Measurements from ENCODE around the gene RD3L. TPM values are rescaled to one million over a fixed set of nuclear protein-coding genes. Genes with fewer than 3 reads are reported as not detected.

RD3L gene
- total and polyA plus RNA-seq, 3 donors from 2014 or later, result not detected

DNA sequence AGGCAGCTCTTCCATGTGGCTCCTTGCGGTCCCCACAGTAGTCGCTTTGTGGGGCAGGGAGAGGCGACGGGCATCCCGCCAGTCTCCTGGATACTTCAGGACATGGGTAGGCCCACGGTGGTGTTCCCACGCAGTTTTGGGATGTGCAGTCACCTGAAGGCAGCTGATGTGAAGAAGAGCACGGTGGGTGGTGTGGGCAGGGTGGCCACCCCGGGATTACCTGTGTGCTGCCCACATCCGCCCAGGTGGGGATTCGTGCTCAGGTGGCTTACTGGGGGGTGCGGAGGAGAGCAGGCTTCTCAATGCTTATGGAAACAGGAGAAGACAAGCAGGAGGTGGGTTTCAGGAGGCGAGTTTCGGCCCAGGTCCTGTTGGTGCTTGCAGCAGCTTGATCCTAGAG is 42.5 kb downstream of the RD3L start:
- WGBS, 2 donors, result 88 to 95% methylated on average over 7 to 14 of the region's 14 CpGs
- Histone ChIP-seq H3K9me3 (no peaks in the 10 kb centered on the region), H3K27me3 (no peaks in the 10 kb centered on the region), H3K4me3 (no peak overlapping the region), H3K36me3 (ENCODE audit: low read depth, missing control alignments) (no peaks in the 10 kb centered on the region), H3K27ac (no peak overlapping the region), H3K4me1 (peaks cover 3% of the 10 kb centered on the region)
- no peak for DNase-seq
- TF ChIP-seq, protein P1, sequence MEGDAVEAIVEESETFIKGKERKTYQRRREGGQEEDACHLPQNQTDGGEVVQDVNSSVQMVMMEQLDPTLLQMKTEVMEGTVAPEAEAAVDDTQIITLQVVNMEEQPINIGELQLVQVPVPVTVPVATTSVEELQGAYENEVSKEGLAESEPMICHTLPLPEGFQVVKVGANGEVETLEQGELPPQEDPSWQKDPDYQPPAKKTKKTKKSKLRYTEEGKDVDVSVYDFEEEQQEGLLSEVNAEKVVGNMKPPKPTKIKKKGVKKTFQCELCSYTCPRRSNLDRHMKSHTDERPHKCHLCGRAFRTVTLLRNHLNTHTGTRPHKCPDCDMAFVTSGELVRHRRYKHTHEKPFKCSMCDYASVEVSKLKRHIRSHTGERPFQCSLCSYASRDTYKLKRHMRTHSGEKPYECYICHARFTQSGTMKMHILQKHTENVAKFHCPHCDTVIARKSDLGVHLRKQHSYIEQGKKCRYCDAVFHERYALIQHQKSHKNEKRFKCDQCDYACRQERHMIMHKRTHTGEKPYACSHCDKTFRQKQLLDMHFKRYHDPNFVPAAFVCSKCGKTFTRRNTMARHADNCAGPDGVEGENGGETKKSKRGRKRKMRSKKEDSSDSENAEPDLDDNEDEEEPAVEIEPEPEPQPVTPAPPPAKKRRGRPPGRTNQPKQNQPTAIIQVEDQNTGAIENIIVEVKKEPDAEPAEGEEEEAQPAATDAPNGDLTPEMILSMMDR (IDR thresholded peaks at IDR 0.05), result no peak
- no peak for TF ChIP-seq POLR2A (IDR thresholded peaks at IDR 0.05)
- intact Hi-C loops (cut with DNase I; ENCODE audit: low total_unique reads), result no loop called here

GRCh38 chr14:103899316-103899715 is 43.0 kb downstream of the RD3L start:
- WGBS, 2 donors, result 80 to 94% methylated on average over 3 to 13 of the region's 13 CpGs
- Histone ChIP-seq H3K9me3 (no peaks in the 10 kb centered on the region), H3K4me1 (peaks cover 3% of the 10 kb centered on the region), H3K4me3 (no peak overlapping the region), H3K36me3 (ENCODE audit: low read depth, missing control alignments) (no peaks in the 10 kb centered on the region), H3K27me3 (no peaks in the 10 kb centered on the region), H3K27ac (no peak overlapping the region)
- intact Hi-C loops (cut with DNase I; ENCODE audit: low total_unique reads), result no loop called here
- TF ChIP-seq, protein P1 (IDR thresholded peaks at IDR 0.05), result no peak
- TF ChIP-seq POLR2A (IDR thresholded peaks at IDR 0.05), result no peak
- no peak for DNase-seq

GRCh38 chr14:103898711-103899110 is 43.6 kb downstream of the RD3L start:
- Histone ChIP-seq H3K27ac (no peak overlapping the region), H3K27me3 (no peaks in the 10 kb centered on the region), H3K36me3 (ENCODE audit: low read depth, missing control alignments) (no peaks in the 10 kb centered on the region), H3K9me3 (no peaks in the 10 kb centered on the region), H3K4me1 (peaks cover 3% of the 10 kb centered on the region), H3K4me3 (no peak overlapping the region)
- intact Hi-C loops (cut with DNase I; ENCODE audit: low total_unique reads), result no loop called here
- TF ChIP-seq, protein P1 (IDR thresholded peaks at IDR 0.05), result no peak
- TF ChIP-seq POLR2A (IDR thresholded peaks at IDR 0.05), result no peak
- WGBS, 2 donors, result 88 to 96% methylated on average over 7 of the region's 9 CpGs
- no peak for DNase-seq

GRCh38 chr14:103898204-103898603 is 44.1 kb downstream of the RD3L start:
- no peak for TF ChIP-seq POLR2A (IDR thresholded peaks at IDR 0.05)
- TF ChIP-seq, protein P1 (IDR thresholded peaks at IDR 0.05), result no peak
- H3K27ac ChIP-seq, result no peak overlapping the region
- no peak for DNase-seq
- 97 to 98% methylated on average over 4 of the region's 4 CpGs for WGBS, 2 donors
- H3K9me3 ChIP-seq, result no peaks in the 10 kb centered on the region
- no peaks in the 10 kb centered on the region for H3K36me3 ChIP-seq (ENCODE audit: low read depth, missing control alignments)
- no peaks in the 10 kb centered on the region for H3K27me3 ChIP-seq
- peaks cover 3% of the 10 kb centered on the region for H3K4me1 ChIP-seq
- intact Hi-C loops (cut with DNase I; ENCODE audit: low total_unique reads), result no loop called here
- no peak overlapping the region for H3K4me3 ChIP-seq

Measured in testis (tissue), 3 donors.